Spinal cord (tissue), 10 donors: ENCODE results near the gene RP2. TPM values are rescaled to one million over a fixed set of nuclear protein-coding genes. Genes with fewer than 3 reads are reported as not detected.

Source experiments
- DNase-seq, 6 donors: peaks; one replicate each; pipeline versions ENCODE4 v3.0.0 to v3.0.0-alpha.2; 2013 to 2015; ENCODE audit warnings: low spot score in 6 of 6, low read depth in 4 of 6
- H3K27ac ChIP-seq: one replicate; pipeline ENCODE4 v1.5.1; 2013; ENCODE audit warnings: low read depth, low read length, control low read depth
- H3K27me3 ChIP-seq: one replicate; pipeline ENCODE4 v1.6.1; 2013; ENCODE audit warnings: low read length; ENCODE audit not compliant: control insufficient read depth, insufficient read depth
- H3K36me3 ChIP-seq: one replicate; pipeline ENCODE4 v1.6.1; 2013; ENCODE audit warnings: low read length; ENCODE audit not compliant: control insufficient read depth, insufficient read depth
- H3K4me1 ChIP-seq: one replicate; pipeline ENCODE4 v1.6.1; 2013; ENCODE audit warnings: low read length; ENCODE audit not compliant: control insufficient read depth, insufficient read depth
- H3K4me3 ChIP-seq: one replicate; pipeline ENCODE4 v1.5.1; 2013; ENCODE audit warnings: low read depth, low read length, control low read depth
- H3K9me3 ChIP-seq: one replicate; pipeline ENCODE4 v1.6.1; 2013; ENCODE audit warnings: low read length; ENCODE audit not compliant: control insufficient read depth, insufficient read depth
- WGBS: methylation state at CpG from one replicate; pipeline ENCODE4 v1.1.5; 2013; ENCODE audit warnings: missing lambda C conversion rate; ENCODE audit not compliant: insufficient coverage; 5-methylcytosine and 5-hydroxymethylcytosine counted together
- polyA plus RNA-seq, 2 donors: library from polyadenylated mRNA; unstranded; fragments of 120-200 nt; gene quantifications; one replicate each; pipeline ENCODE4 v1.2.1, GENCODE V29; 2013; ENCODE audit not compliant: insufficient read length in 2 of 2
- total RNA-seq, 2 donors: library from RNA; depleted of rRNA in 1 of 2; stranded (reverse); fragments of 120-200 nt in 1 of 2; fragments of >200 nt in 1 of 2; gene quantifications; one replicate each; pipeline versions ENCODE4 v1.2.3 to v1.2.4, GENCODE V29; 2013 to 2014
- donor health status: healthy.

Gene RP2
- total and polyA plus RNA-seq, 4 donors: 12.5 to 39.5 (median 18.9) TPM

GRCh38 chrX:46811121-46811520 is 25.7 kb upstream of the RP2 start:
- 88% methylated on average over 1 of the region's 1 CpG for WGBS
- no peak overlapping the region for H3K27ac ChIP-seq
- no peaks in the 10 kb centered on the region for H3K27me3 ChIP-seq
- no peaks in the 10 kb centered on the region for H3K4me1 ChIP-seq
- peaks cover 1% of the 10 kb centered on the region for H3K9me3 ChIP-seq
- no peak for DNase-seq
- H3K4me3 ChIP-seq: no peak overlapping the region
- no peaks in the 10 kb centered on the region for H3K36me3 ChIP-seq

- no peak for DNase-seq
- Histone ChIP-seq H3K4me3 (no peak overlapping the region), H3K27me3 (no peaks in the 10 kb centered on the region)
These were observed 24.4 kb upstream of the RP2 start for GRCh38 chrX:46812445-46812844.

GRCh38 chrX:46814966-46815365 is 21.9 kb upstream of the RP2 start:
- Histone ChIP-seq H3K9me3 (peaks cover 1% of the 10 kb centered on the region), H3K4me3 (no peak overlapping the region), H3K27me3 (peaks cover 1% of the 10 kb centered on the region), H3K36me3 (no peaks in the 10 kb centered on the region), H3K27ac (no peak overlapping the region), H3K4me1 (no peaks in the 10 kb centered on the region)
- WGBS: 89% methylated on average over 7 of the region's 7 CpGs
- DNase-seq: no peak

More at GRCh38 chrX:46812445-46812844, 24.4 kb upstream of the RP2 start:
- H3K27ac ChIP-seq: no peak overlapping the region
- WGBS: 62% methylated on average over 2 of the region's 2 CpGs
- H3K4me1 ChIP-seq: no peaks in the 10 kb centered on the region
- H3K36me3 ChIP-seq: no peaks in the 10 kb centered on the region
- peaks cover 1% of the 10 kb centered on the region for H3K9me3 ChIP-seq

GRCh38 chrX:46819136-46819535 is 17.7 kb upstream of the RP2 start:
- H3K27ac ChIP-seq: no peak overlapping the region
- WGBS: 73% methylated on average over 4 of the region's 5 CpGs
- no peak overlapping the region for H3K4me3 ChIP-seq
- no peaks in the 10 kb centered on the region for H3K9me3 ChIP-seq
- DNase-seq: no peak
- H3K4me1 ChIP-seq: no peaks in the 10 kb centered on the region
- H3K36me3 ChIP-seq: no peaks in the 10 kb centered on the region
- peaks cover 2% of the 10 kb centered on the region for H3K27me3 ChIP-seq

- H3K27ac ChIP-seq: no peak overlapping the region
- peaks cover 2% of the 10 kb centered on the region for H3K27me3 ChIP-seq
- no peak overlapping the region for H3K4me3 ChIP-seq
- H3K4me1 ChIP-seq: no peaks in the 10 kb centered on the region
- DNase-seq: no peak
- WGBS: 92% methylated on average over 2 of the region's 4 CpGs
- no peaks in the 10 kb centered on the region for H3K9me3 ChIP-seq
- no peaks in the 10 kb centered on the region for H3K36me3 ChIP-seq
These were observed 16.3 kb upstream of the RP2 start for GRCh38 chrX:46820391-46821100.

GRCh38 chrX:46823481-46823880 is 13.4 kb upstream of the RP2 start:
- peaks cover 2% of the 10 kb centered on the region for H3K27me3 ChIP-seq
- H3K4me3 ChIP-seq: no peak overlapping the region
- H3K36me3 ChIP-seq: no peaks in the 10 kb centered on the region
- H3K4me1 ChIP-seq: no peaks in the 10 kb centered on the region
- H3K9me3 ChIP-seq: no peaks in the 10 kb centered on the region
- no peak overlapping the region for H3K27ac ChIP-seq
- peak in 2 of 6 donors; percentile 1 to 27 for DNase-seq
- 36% methylated on average over 1 of the region's 2 CpGs for WGBS

- WGBS: 79% methylated on average over 4 of the region's 6 CpGs
- Histone ChIP-seq H3K27ac (no peak overlapping the region), H3K4me1 (no peaks in the 10 kb centered on the region)
These were observed 5.0 kb upstream of the RP2 start for GRCh38 chrX:46831765-46832327.

GRCh38 chrX:46837558-46838485 is 979 bp downstream of the RP2 start:
- peak in 1 of 6 donors; percentile 1 for DNase-seq
- Histone ChIP-seq H3K27ac (peak overlapping the region; percentile 93), H3K36me3 (no peaks in the 10 kb centered on the region), H3K4me1 (peaks cover 8% of the 10 kb centered on the region), H3K4me3 (peak overlapping the region; percentile 80), H3K9me3 (no peaks in the 10 kb centered on the region), H3K27me3 (no peaks in the 10 kb centered on the region)
- WGBS: 48% methylated on average over 9 of the region's 20 CpGs

More at GRCh38 chrX:46831765-46832327, 5.0 kb upstream of the RP2 start:
- Histone ChIP-seq H3K9me3 (no peaks in the 10 kb centered on the region), H3K4me3 (no peak overlapping the region), H3K27me3 (no peaks in the 10 kb centered on the region), H3K36me3 (no peaks in the 10 kb centered on the region)
- DNase-seq: no peak

- DNase-seq: no peak
- H3K4me1 ChIP-seq: peaks cover 8% of the 10 kb centered on the region
- WGBS: no CpG with 5 or more reads among the region's 1 CpG
- H3K4me3 ChIP-seq: peak overlapping the region; percentile 80
- no peaks in the 10 kb centered on the region for H3K36me3 ChIP-seq
- H3K27me3 ChIP-seq: no peaks in the 10 kb centered on the region
- no peak overlapping the region for H3K27ac ChIP-seq
- no peaks in the 10 kb centered on the region for H3K9me3 ChIP-seq
These were observed 1.6 kb downstream of the RP2 start for GRCh38 chrX:46838486-46838870.
